ENCODE data around the gene DCTN2.

Gene DCTN2

DNA sequence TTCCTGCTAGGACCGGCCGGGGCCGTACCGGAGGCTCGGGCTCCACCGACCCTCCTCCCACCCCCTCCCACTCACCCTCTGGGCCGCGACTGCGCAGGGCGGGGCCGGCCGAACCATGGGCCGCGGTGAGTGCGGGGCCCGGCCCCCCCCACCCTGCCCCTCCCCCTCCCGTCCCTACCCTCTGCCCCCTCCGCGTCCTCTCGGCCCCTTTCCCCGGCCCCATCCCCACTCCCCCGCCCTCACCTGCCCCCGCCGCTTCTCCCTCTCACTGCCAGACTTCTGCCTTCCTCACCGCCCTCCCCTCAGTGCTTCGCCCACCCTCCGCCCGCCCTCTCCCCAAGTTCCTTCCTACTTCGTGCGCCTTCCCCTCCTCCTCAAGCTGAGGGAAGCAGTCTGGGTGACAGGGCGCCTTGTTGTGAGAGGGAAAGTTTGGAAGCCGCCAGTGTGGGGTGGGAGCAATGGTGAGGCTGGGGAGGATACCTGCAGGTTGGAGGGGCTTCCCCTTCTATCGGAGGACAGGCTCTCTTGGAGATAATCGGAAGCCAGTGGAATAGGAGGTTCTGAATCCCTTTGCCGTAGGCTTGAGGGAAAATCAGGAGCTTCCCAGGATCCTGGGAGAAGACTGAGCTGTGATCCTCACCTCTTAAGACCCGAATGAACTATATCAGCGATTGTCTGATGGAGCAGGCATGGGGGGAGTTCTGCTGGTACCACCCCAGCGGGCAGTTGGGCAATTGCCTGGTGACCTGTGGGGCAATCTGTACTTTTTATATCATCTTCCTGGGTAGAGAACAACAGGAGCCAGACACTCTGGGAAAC, 23.9 kb downstream of the DCTN2 start:
- DNase-seq (ENCODE audit: low read depth): peak; percentile 40
- peak overlapping the region; percentile 92 for H3K4me3 ChIP-seq (ENCODE audit: low read length)
- TF ChIP-seq, protein P1, sequence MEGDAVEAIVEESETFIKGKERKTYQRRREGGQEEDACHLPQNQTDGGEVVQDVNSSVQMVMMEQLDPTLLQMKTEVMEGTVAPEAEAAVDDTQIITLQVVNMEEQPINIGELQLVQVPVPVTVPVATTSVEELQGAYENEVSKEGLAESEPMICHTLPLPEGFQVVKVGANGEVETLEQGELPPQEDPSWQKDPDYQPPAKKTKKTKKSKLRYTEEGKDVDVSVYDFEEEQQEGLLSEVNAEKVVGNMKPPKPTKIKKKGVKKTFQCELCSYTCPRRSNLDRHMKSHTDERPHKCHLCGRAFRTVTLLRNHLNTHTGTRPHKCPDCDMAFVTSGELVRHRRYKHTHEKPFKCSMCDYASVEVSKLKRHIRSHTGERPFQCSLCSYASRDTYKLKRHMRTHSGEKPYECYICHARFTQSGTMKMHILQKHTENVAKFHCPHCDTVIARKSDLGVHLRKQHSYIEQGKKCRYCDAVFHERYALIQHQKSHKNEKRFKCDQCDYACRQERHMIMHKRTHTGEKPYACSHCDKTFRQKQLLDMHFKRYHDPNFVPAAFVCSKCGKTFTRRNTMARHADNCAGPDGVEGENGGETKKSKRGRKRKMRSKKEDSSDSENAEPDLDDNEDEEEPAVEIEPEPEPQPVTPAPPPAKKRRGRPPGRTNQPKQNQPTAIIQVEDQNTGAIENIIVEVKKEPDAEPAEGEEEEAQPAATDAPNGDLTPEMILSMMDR (IDR thresholded peaks at IDR 0.05; ENCODE audit: insufficient read depth, low read depth, low read length, missing control alignments): no peak

DNA sequence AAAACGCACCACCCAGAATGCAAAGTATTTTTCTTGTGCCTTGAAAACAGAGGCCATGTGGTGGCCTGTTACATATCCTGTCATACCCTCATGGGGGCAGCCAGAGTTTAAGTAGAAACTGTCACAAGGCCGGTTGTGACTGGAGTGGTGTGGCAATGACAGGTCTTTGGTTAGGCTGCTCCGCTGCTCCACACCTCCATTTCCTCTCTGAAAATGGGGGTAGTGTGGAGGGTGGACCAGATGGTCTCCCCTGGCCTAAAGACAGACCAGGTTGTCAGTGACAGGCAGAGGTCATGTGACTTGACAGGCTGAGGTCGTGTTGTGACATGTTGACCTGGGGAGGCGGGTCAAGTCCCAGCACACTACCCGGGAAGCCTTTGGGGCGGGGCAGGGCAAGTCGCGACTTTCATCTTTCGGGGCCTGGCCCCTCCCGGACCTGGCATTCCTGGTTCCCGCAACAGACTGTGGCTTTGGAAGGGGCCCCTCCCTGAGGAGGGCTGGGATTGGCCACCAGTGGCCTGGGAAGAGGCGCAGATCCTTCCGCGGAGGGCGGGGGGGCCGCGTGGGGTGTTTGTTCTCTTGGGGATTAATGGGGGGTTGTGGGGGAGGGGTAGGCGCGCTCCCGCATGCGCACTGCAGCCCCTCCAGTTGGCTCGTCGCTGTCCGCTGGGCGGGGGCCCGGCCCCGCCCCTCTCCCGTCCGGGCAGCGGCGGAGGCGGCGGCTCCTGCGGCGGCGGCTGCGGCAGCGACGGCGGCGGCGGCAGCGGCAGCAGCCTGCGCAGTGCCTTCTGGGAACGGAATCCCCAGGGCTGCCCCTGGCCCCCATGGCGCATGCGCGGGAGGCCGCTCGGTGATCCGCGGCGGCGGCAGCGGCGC, 24.7 kb downstream of the DCTN2 start, which contains the start of gene MBD6:
TSS of gene MBD6 (plus strand) at position 814 of the 876 bp plus-strand sequence. CDS start 1,480 bp downstream, outside the sequence.
- TF ChIP-seq, protein P1 (IDR thresholded peaks at IDR 0.05; ENCODE audit: insufficient read depth, low read depth, low read length, missing control alignments): no peak
- H3K4me3 ChIP-seq (ENCODE audit: low read length): peak within 1 kb of the TSS; percentile 92
- DNase-seq (ENCODE audit: low read depth): peak; percentile 91

DNA sequence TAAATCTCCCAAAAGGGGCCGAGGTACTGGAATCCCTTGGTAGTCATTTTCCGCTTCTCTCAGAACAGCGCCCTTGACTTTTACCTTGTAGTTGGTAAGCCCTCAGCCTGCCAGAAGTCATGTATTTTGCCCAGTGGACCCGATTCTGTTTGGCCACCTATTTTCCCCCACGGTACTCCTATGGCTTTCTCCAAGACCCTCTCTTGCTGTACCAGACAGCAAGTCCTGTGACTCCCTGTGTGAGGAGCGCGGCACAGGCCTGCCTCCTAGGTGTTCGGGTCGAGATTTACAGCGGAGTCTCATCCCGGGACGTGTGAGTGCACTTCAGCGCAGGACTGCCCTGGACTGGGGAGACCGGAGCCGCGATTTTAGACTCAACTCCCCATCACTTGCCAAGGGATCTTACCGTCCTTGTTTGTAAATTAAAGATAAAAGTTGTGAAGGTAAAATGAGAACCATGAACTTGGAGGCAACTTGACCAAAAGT, 25.4 kb downstream of the DCTN2 start:
- no peak overlapping the region for H3K4me3 ChIP-seq (ENCODE audit: low read length)
- TF ChIP-seq, protein P1 (IDR thresholded peaks at IDR 0.05; ENCODE audit: insufficient read depth, low read depth, low read length, missing control alignments): peak; percentile 2

DNA sequence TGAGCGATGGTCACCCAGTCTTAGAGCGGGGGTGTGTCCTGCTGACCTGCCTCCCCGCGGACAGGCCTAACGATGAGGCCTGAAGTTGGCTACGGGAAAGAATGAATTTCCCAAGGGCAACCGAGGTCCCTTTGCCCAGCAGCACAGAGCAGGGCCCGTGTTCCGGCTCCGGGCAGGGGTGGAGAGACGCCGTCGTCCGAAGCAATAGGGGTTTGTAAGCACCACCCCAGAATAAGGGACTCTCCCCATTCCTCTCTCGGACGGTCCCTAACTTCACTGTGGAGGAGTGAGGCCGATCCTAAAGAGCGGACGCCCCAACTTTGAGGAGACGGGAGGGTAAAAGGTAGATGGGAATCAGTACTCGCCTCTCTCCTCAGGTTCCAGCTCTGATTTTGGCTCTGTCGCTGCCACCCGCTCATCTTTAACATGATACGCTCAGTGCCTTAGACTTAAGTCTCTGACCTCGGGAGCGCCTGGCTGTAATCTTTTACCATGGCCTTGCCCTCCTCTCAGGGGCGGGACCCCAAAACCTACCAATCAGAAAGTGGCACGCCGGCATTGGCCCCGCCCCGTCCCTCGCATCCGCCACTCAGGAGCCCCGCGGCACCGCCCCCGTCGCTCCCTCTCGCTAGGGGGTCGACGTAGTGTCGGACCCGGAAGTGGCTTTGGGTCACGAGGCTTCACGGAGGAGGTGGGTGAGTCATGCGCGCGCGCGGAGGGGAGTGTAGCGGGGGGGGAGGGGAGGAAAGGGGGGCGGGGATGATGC, 26.8 kb downstream of the DCTN2 start, which contains the start of gene DDIT3:
TSS of gene DDIT3 (minus strand) at position 462 of the 766 bp plus-strand sequence. CDS start 3,108 bp downstream, outside the sequence.
- TF ChIP-seq, protein P1 (IDR thresholded peaks at IDR 0.05; ENCODE audit: insufficient read depth, low read depth, low read length, missing control alignments): no peak
- peak within 1 kb of the TSS; percentile 98 for H3K4me3 ChIP-seq (ENCODE audit: low read length)
- peak; percentile 98 for DNase-seq (ENCODE audit: low read depth)

More for the DNA sequence above, 25.4 kb downstream of the DCTN2 start:
- peak; percentile 60 for DNase-seq (ENCODE audit: low read depth)

DNA sequence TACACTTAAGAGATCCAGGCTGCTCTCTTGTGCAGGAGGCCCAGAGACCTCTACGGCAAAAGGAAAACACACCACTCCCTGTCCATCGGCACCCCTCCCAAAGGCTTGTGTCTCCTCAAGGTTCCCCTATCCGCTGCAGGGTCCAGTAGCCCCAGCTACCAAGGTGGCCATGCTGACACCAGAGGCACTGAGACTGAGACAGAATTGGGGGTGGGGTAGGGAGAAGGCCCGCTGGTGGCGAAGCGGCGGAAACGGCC, 27.3 kb downstream of the DCTN2 start:
- peak; percentile 24 for DNase-seq (ENCODE audit: low read depth)
- H3K4me3 ChIP-seq (ENCODE audit: low read length): peak overlapping the region; percentile 98
- TF ChIP-seq, protein P1 (IDR thresholded peaks at IDR 0.05; ENCODE audit: insufficient read depth, low read depth, low read length, missing control alignments): no peak

Measured in epithelial cell of esophagus (primary cell).